A549 (cell line): Measurements from ENCODE around the gene ATOX1. TPM values are rescaled to one million over a fixed set of nuclear protein-coding genes. Genes with fewer than 3 reads are reported as not detected.
A peak's percentile ranks its signal among the peaks of the same experiment; 100 is the strongest.

Experiments used
- ATAC-seq, 2 experiments: fragments of 200-7000 bp in 1 of 2; fragments of >200 bp in 1 of 2; cut with Nextera tagmentation in 1 of 2; cut with Tn5 transposase in 1 of 2; 3 replicates each; pipeline versions ENCODE4 v1.8.0 to v1.9.1; 2018 to 2020; ENCODE audit warnings: mild to moderate bottlenecking in 1 of 2, moderate library complexity in 1 of 2
- CTCF ChIA-PET: fragments of 300-600 bp; sonication (Branson Sonifier 250); formaldehyde crosslinking; extraction: SDS; loops from one replicate; lab custom pipeline; 2021; ENCODE audit warnings: antibody characterized with exemption, inconsistent platforms; lab: Yijun Ruan, JAX
- POLR2A ChIA-PET: fragments of 350-600 bp; formaldehyde crosslinking; extraction: SDS; loops from one replicate; lab custom pipeline; 2021; ENCODE audit warnings: antibody characterized with exemption, inconsistent platforms; lab: Yijun Ruan, JAX
- DNase-seq, 2 experiments: peaks; one replicate each; pipeline versions ENCODE4 v3.0.0 to v3.0.0-alpha.2; 2011 to 2016; ENCODE audit warnings: low read depth in 1 of 2, low spot score in 1 of 2
- FAIRE-seq: peaks from 2 replicates; lab custom pipeline; 2011; peaks lifted over from hg19 to GRCh38; lab: Jason Lieb, UNC
- H3K27ac ChIP-seq, 2 experiments: fragments of >200 bp; sonication (Bioruptor Twin); formaldehyde crosslinking; 3 replicates each; pipeline ENCODE4 v1.5.1; 2016 to 2017
- H3K4me1 ChIP-seq: fragments of >200 bp; sonication (Bioruptor Twin); formaldehyde crosslinking; 3 replicates; pipeline ENCODE4 v1.6.1; 2016
- H3K4me2 ChIP-seq: fragments of >200 bp; sonication (Bioruptor Twin); formaldehyde crosslinking; 3 replicates; pipeline ENCODE4 v1.6.1; 2016
- H3K4me3 ChIP-seq: fragments of >200 bp; sonication (Bioruptor Twin); formaldehyde crosslinking; 3 replicates; pipeline ENCODE4 v1.5.1; 2016
- H3K9me3 ChIP-seq: fragments of >200 bp; sonication (Bioruptor Twin); formaldehyde crosslinking; 3 replicates; pipeline ENCODE4 v1.6.1; 2016
- ATOH8 ChIP-seq: fragments of 250-450 bp; sonication (Bioruptor Pico); IDR thresholded peaks from 2 replicates; pipeline ENCODE4 v1.5.0; 2020; ENCODE audit warnings: low read depth, mild to moderate bottlenecking, moderate library complexity
- CBX2 ChIP-seq: fragments of 200-600 bp; sonication (generic); IDR thresholded peaks from 2 replicates; pipeline ENCODE4 v1.6.1; 2016; ENCODE audit warnings: low read depth, mild to moderate bottlenecking, borderline replicate concordance
- CBX8 ChIP-seq: fragments of 200-600 bp; sonication (generic); IDR thresholded peaks from 2 replicates; pipeline ENCODE4 v1.6.1; 2016
- CEBPB ChIP-seq, 2 experiments: fragments of >200 bp in 1 of 2; sonication (Bioruptor Twin) in 1 of 2; formaldehyde crosslinking in 1 of 2; IDR thresholded peaks; 2 replicates each; pipeline ENCODE4 v1.6.1; 2012 to 2016
- FOXS1 ChIP-seq: fragments of 250-450 bp; sonication (Bioruptor Pico); IDR thresholded peaks from 2 replicates; pipeline ENCODE4 v1.5.0; 2020; ENCODE audit warnings: mild to moderate bottlenecking, moderate library complexity
- GATA3 ChIP-seq: IDR thresholded peaks from 2 replicates; pipeline ENCODE4 v1.6.1; 2012; ENCODE audit warnings: borderline replicate concordance
- HDAC2 ChIP-seq: fragments of 200-600 bp; sonication (generic); IDR thresholded peaks from 2 replicates; pipeline ENCODE4 v1.6.1; 2016
- HES2 ChIP-seq: fragments of >200 bp; sonication (Bioruptor Twin); formaldehyde crosslinking; IDR thresholded peaks from 2 replicates; pipeline ENCODE4 v1.6.1; 2016
- HEYL ChIP-seq: fragments of 250-450 bp; sonication (Bioruptor Pico); IDR thresholded peaks from 2 replicates; pipeline ENCODE4 v1.8.0; 2021; ENCODE audit warnings: mild to moderate bottlenecking, moderate library complexity
- HMGXB4 ChIP-seq: fragments of 250-450 bp; sonication (Bioruptor Pico); IDR thresholded peaks from 2 replicates; pipeline ENCODE4 v1.5.0; 2021; ENCODE audit warnings: mild to moderate bottlenecking, moderate library complexity, borderline replicate concordance
- HOXB13 ChIP-seq: fragments of 250-450 bp; sonication (Bioruptor Pico); IDR thresholded peaks from 2 replicates; pipeline ENCODE4 v1.5.0; 2020; ENCODE audit warnings: low read depth, mild to moderate bottlenecking, moderate library complexity
- JUNB ChIP-seq: fragments of >200 bp; sonication (Bioruptor Twin); formaldehyde crosslinking; IDR thresholded peaks from 2 replicates; pipeline ENCODE4 v1.6.1; 2016
- KDM5A ChIP-seq: fragments of 200-600 bp; sonication (generic); IDR thresholded peaks from 2 replicates; pipeline ENCODE4 v1.6.1; 2016; ENCODE audit warnings: antibody characterized with exemption, mild to moderate bottlenecking
- MAX ChIP-seq: IDR thresholded peaks from 2 replicates; pipeline ENCODE4 v1.6.1; 2012
- MAZ ChIP-seq: fragments of 150-350 bp; IDR thresholded peaks from 2 replicates; pipeline ENCODE4 v1.6.1; 2014; ENCODE audit warnings: antibody characterized with exemption, low read depth, low read length, borderline replicate concordance
- NFE2L2 ChIP-seq: fragments of 150-350 bp; conservative IDR thresholded peaks from 2 replicates; pipeline ENCODE4 v1.6.1; 2014; ENCODE audit warnings: low read length
- NPAS2 ChIP-seq: fragments of 250-450 bp; sonication (Bioruptor Pico); IDR thresholded peaks from 2 replicates; pipeline ENCODE4 v1.8.0; 2022; ENCODE audit warnings: mild to moderate bottlenecking, moderate library complexity, borderline replicate concordance
- NR3C1 ChIP-seq: fragments of >200 bp; sonication (Bioruptor Twin); formaldehyde crosslinking; IDR thresholded peaks from 3 replicates; pipeline ENCODE4 v1.6.1; 2017
- PBX3 ChIP-seq: IDR thresholded peaks from 2 replicates; pipeline ENCODE4 v1.6.1; 2012
- PHF8 ChIP-seq: fragments of 200-600 bp; sonication (generic); IDR thresholded peaks from 2 replicates; pipeline ENCODE4 v1.6.1; 2016; ENCODE audit warnings: low read depth, mild to moderate bottlenecking, antibody characterized with exemption, moderate library complexity, borderline replicate concordance
- RCOR1 ChIP-seq: fragments of 150-350 bp; IDR thresholded peaks from 2 replicates; pipeline ENCODE4 v1.6.1; 2014; ENCODE audit warnings: antibody characterized with exemption, low read length, low read depth
- SREBF2 ChIP-seq: fragments of 450-650 bp; IDR thresholded peaks from 2 replicates; pipeline ENCODE4 v1.6.1; 2014; ENCODE audit warnings: mild to moderate bottlenecking, moderate library complexity
- TFCP2L1 ChIP-seq: fragments of 250-450 bp; sonication (Bioruptor Pico); IDR thresholded peaks from 2 replicates; pipeline ENCODE4 v1.5.0; 2021; ENCODE audit warnings: mild to moderate bottlenecking
- TP53 ChIP-seq: fragments of 250-450 bp; sonication (Bioruptor Pico); IDR thresholded peaks from 2 replicates; pipeline ENCODE4 v1.5.0; 2021; ENCODE audit warnings: mild to moderate bottlenecking, moderate library complexity
- USF2 ChIP-seq: fragments of 450-650 bp; IDR thresholded peaks from 2 replicates; pipeline ENCODE4 v1.6.1; 2014; ENCODE audit warnings: antibody characterized with exemption
- ZC3H11A ChIP-seq: fragments of 450-650 bp; IDR thresholded peaks from 2 replicates; pipeline ENCODE4 v1.6.1; 2014; ENCODE audit warnings: antibody characterized with exemption, mild to moderate bottlenecking
- ZFP36 ChIP-seq: fragments of 450-650 bp; IDR thresholded peaks from 2 replicates; pipeline ENCODE4 v1.6.1; 2014; ENCODE audit warnings: borderline replicate concordance; ENCODE audit not compliant: partially characterized antibody
- ZSCAN20 ChIP-seq: fragments of 250-450 bp; sonication (Bioruptor Pico); IDR thresholded peaks from 2 replicates; pipeline ENCODE4 v1.8.0; 2022; ENCODE audit warnings: mild to moderate bottlenecking, moderate library complexity
- WGBS: methylation state at CpG from one replicate; pipeline ENCODE4 v1.1.6; 2017; ENCODE audit errors: missing lambda C conversion rate; 5-methylcytosine and 5-hydroxymethylcytosine counted together
- polyA plus RNA-seq, 4 experiments: library from polyadenylated mRNA; depleted of rRNA in 3 of 4; stranded (reverse); fragments of >200 nt; fragmentation: RNase III in 1 of 4; extraction: RNeasy Plus Mini Kit Qiagen cat#74134 plus additional on column Dnase treatment in 1 of 4; gene quantifications; 2 replicates in 3 of 4; 3 replicates in 1 of 4; pipeline ENCODE4 v1.2.3, GENCODE V29; 2011 to 2017

ATOX1 gene
- polyA plus RNA-seq, 2 of the 4 experiments (the other 2 are of a cell fraction) = 58.1 to 218 TPM

- ChIA-PET POLR2A (interaction anchor here (2.7 kb wide), 1 partner anchor 10 kb away, joined by 18 read pairs; the partner anchor contains the start of gene G3BP1), CTCF (no interaction called here)
- no peak for FAIRE-seq
- 55% methylated on average over 1 of the region's 1 CpG for WGBS
- Histone ChIP-seq H3K4me1 (peaks cover 63% of the 10 kb centered on the region), H3K4me3 (no peak overlapping the region), H3K4me2 (peak overlapping the region; percentile 23; the same call in 2 of the 3 replicates), H3K27ac (no peak overlapping the region), H3K9me3 (no peaks in the 10 kb centered on the region)
- no peak for DNase-seq
- no peak for TF ChIP-seq TP53 (CRISPR knock-in tag)
- no peak for TF ChIP-seq ZSCAN20
- no peak for TF ChIP-seq TFCP2L1 (CRISPR knock-in tag)
- TF ChIP-seq NFE2L2 = no peak
- no peak for TF ChIP-seq RCOR1
- ATAC-seq = no peak
These were observed 22.8 kb upstream of the ATOX1 start for GRCh38 chr5:151781201-151781600.

GRCh38 chr5:151780348-151780747 lies 21.9 kb upstream of the ATOX1 start:
- 92% methylated on average over 11 of the region's 11 CpGs for WGBS
- peak overlapping the region; percentile 7; the same call in 1 of the 3 replicates for H3K4me2 ChIP-seq
- peaks cover 67% of the 10 kb centered on the region for H3K4me1 ChIP-seq
- no peak overlapping the region for H3K4me3 ChIP-seq
- TF ChIP-seq FOXS1 (CRISPR knock-in tag) (no peak), NPAS2 (CRISPR knock-in tag) (no peak), CEBPB (IDR thresholded peaks at IDR 0.05) (no peak), CBX2 (no peak), NR3C1 (no peak), GATA3 (no peak), ATOH8 (no peak), MAX (no peak), HOXB13 (CRISPR knock-in tag) (no peak), ZC3H11A (no peak), HDAC2 (no peak), PHF8 (no peak), ZFP36 (no peak)
- TF ChIP-seq, all 56 proteins: peak for 0
- FAIRE-seq = no peak
- H3K27ac ChIP-seq = no peak overlapping the region
- ATAC-seq = no peak
- POLR2A ChIA-PET = interaction anchor here (2.7 kb wide), 1 partner anchor 9 kb away, joined by 18 read pairs; the partner anchor contains the start of gene G3BP1
- DNase-seq = no peak
- H3K9me3 ChIP-seq = no peaks in the 10 kb centered on the region
- CTCF ChIA-PET = no interaction called here

- no peak for ATAC-seq
- Histone ChIP-seq H3K4me3 (no peak overlapping the region), H3K9me3 (no peaks in the 10 kb centered on the region), H3K4me1 (peaks cover 68% of the 10 kb centered on the region), H3K27ac (no peak overlapping the region), H3K4me2 (peak overlapping the region; percentile 7; the same call in 1 of the 3 replicates)
- DNase-seq = no peak
- WGBS = 73% methylated on average over 3 of the region's 3 CpGs
- CTCF ChIA-PET = no interaction called here
- POLR2A ChIA-PET = interaction anchor here (2.7 kb wide), 1 partner anchor 8 kb away, joined by 18 read pairs; the partner anchor contains the start of gene G3BP1
- FAIRE-seq = peak; percentile 54
- TF ChIP-seq JUNB (no peak), SREBF2 (no peak), PBX3 (no peak), MAZ (no peak), ATOH8 (no peak), CEBPB (IDR thresholded peaks at IDR 0.05) (no peak), NFE2L2 (no peak), TP53 (CRISPR knock-in tag) (no peak), HES2 (no peak), CBX8 (no peak), HOXB13 (CRISPR knock-in tag) (no peak), MAX (no peak), HMGXB4 (CRISPR knock-in tag) (no peak), KDM5A (no peak), HDAC2 (no peak), USF2 (no peak), HEYL (CRISPR knock-in tag) (no peak), ZSCAN20 (no peak)
These were observed 21.2 kb upstream of the ATOX1 start for GRCh38 chr5:151779531-151780125.
